H54 (cell line): ENCODE measurements around the gene SNAPC4.
A peak's percentile ranks its signal among the peaks of the same experiment; 100 is the strongest.
"Not testable (repeated sequence)": the region's sequence is repeated elsewhere in the genome, so short reads cannot be mapped to it uniquely, and the experiment has no call there.

Source experiments
- DNase-seq: peaks from one replicate; pipeline ENCODE4 v3.0.0; 2011; ENCODE audit warnings: low spot score, mixed read lengths; ENCODE audit not compliant: insufficient read length
- FAIRE-seq: peaks from 3 replicates; lab custom pipeline; 2011; peaks lifted over from hg19 to GRCh38; lab: Jason Lieb, UNC
- POLR2A ChIP-seq: IDR thresholded peaks from 2 replicates; pipeline ENCODE4 v1.6.1; 2011; ENCODE audit warnings: low read depth, mild to moderate bottlenecking, low read length

Gene SNAPC4

DNA sequence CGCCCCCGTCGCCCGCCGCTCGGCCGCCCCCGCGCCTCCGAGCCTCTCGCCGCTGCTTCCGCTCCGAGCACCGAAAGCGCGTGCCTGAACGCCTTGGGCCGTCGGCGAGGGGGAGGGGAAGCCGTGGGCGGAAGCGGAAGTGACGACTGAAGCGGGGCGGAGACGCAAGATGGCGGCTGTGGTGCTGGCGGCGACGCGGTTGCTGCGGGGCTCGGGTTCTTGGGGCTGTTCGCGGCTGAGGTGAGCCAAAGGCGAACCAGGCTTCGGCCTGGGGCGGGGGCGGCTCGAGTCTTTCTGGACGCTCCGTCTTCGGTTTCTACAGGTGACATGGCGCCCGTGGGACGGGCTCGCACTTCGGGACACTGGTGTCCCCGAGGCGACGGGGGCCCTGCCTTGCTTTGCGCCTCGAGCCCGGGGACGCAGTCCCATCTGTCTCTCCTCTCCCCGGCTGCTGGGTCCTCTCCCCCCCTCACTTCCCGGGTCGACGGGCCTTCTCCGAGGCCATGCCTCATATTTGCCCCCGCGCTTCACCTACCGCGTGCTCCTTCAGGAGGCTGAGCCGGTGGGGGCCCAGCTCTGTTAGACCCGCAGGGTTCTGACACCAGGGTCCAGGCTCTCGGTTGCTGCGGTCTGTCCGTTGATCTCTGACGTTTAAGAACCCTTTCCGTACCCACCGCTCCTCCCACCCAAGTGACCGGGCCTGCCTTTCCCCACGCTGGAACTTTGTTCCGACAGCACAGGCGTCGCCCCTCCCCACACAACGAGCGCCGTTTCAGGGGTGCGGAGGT lies 10.7 kb upstream of the SNAPC4 start, which contains the start of the genes ENTR1 and PMPCA:
ENTR1 (minus strand) TSS at position 115 of the 788 bp plus-strand sequence. CDS start 217 bp downstream, outside the sequence.
PMPCA (plus strand) TSS at position 159 of the 788 bp plus-strand sequence; CDS start at position 170, 11 bp downstream.
- FAIRE-seq (no peak), DNase-seq (peak; percentile 99)

GRCh38 chr9:136409557-136410455 lies 9.8 kb upstream of the SNAPC4 start:
- peak; percentile 6; the same call in 1 of the 2 replicates for TF ChIP-seq POLR2A
- FAIRE-seq = no peak
- DNase-seq = peak; percentile 58

More for the DNA sequence above, 10.7 kb upstream of the SNAPC4 start, which contains the start of the genes ENTR1 and PMPCA:
- peak; percentile 98 for TF ChIP-seq POLR2A

GRCh38 chr9:136407911-136408310 lies 7.9 kb upstream of the SNAPC4 start:
- no peak for TF ChIP-seq POLR2A
- FAIRE-seq (no peak), DNase-seq (no peak)

- not testable (repeated sequence) for DNase-seq
These were observed 7.1 kb upstream of the SNAPC4 start for GRCh38 chr9:136407061-136407460.

DNA sequence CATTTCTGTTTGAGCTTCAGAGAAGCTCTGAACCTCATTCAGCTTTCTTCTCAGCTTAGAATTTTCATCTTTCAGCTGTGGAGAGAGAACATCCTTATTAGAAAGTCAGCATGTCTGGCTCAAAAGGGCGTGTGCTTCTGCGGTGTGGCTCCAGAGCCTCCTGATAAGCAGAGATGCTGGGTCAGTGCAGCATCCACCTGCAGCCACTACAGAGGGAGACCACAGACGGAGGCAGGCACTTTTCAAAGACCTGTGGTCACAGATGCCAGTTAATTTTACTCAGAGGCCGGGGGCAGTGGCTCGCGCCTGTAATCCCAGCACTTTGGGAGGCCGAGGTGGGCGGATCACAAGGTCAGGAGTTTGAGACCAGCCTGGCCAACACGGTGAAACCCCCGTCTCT lies 5.9 kb upstream of the SNAPC4 start:
- DNase-seq, FAIRE-seq: not testable (repeated sequence)

More at GRCh38 chr9:136407061-136407460, 7.1 kb upstream of the SNAPC4 start:
- FAIRE-seq = not testable (repeated sequence)

GRCh38 chr9:136405481-136405880 lies 5.5 kb upstream of the SNAPC4 start:
- TF ChIP-seq POLR2A = no peak
- DNase-seq = no peak
- FAIRE-seq = no peak

- no peak for TF ChIP-seq POLR2A
- no peak for DNase-seq
- no peak for FAIRE-seq
These were observed 4.8 kb upstream of the SNAPC4 start for GRCh38 chr9:136404801-136405136.

DNA sequence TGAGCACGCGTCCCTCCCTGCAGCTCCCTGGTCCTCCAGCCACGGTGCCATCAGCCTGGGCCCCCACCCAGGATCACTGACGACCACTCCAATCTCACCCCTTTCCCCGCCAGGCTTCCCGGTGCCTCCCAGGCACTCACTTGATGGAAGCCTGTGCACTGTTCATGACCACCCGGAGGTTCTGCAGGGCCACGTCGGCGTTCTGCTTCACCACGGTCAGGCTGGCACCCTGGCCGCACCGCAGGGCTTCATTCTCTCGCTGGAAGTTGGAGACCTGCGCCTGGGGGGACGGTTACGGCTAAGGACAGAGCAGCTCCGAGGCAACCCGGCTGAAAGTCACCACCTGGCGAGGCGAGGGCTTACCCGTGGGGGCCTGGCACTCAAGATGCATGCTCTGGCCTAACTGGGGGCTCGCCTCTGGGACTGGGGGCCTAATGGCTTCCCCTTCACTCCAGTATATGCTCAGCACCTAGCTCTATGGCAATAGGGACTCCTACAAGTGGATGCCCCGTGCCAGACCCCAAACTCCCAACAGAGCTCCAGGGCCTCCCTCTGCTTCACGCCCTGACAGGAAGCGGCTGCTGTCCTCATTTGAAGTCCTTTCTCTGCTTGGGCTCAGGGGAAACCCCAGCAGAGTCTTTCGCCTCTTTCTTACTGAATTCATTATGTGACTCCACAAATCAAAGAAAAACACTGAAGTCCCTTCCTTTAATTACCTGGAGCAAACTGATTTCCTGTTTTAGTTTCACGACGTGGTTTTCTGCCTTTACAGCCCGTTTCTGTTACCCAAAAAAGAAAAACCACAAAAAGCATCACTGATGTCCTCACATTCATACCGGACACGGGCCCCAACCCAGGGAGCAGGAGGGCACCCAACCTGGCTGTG lies 4.2 kb upstream of the SNAPC4 start:
- TF ChIP-seq POLR2A = no peak
- FAIRE-seq = no peak
- no peak for DNase-seq

DNA sequence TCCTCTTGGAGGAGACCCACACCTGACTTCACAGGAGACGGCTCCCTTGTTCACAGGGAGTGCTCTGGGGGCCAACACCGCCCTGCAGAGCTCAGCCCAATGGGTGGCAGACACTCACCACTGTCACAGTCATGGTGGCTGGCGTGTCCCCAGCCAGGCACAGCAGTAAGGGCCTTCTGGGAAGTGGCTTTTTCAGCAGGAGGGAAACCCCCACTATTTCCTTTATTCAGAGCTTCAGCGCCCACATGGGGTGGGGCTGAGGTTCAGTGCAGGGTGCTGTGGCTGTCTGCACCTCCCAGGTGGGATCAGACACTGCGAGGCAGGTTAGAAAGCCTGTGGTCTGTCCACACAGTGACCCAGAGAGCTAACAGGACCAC lies 3.6 kb upstream of the SNAPC4 start:
- DNase-seq (no peak), FAIRE-seq (no peak)
- TF ChIP-seq POLR2A = no peak

GRCh38 chr9:136402067-136402466 lies 2.1 kb upstream of the SNAPC4 start:
- FAIRE-seq (no peak), DNase-seq (no peak)
- no peak for TF ChIP-seq POLR2A

- TF ChIP-seq POLR2A = no peak
- DNase-seq (no peak), FAIRE-seq (no peak)
These were observed 1.4 kb upstream of the SNAPC4 start for GRCh38 chr9:136401173-136401922.

DNA sequence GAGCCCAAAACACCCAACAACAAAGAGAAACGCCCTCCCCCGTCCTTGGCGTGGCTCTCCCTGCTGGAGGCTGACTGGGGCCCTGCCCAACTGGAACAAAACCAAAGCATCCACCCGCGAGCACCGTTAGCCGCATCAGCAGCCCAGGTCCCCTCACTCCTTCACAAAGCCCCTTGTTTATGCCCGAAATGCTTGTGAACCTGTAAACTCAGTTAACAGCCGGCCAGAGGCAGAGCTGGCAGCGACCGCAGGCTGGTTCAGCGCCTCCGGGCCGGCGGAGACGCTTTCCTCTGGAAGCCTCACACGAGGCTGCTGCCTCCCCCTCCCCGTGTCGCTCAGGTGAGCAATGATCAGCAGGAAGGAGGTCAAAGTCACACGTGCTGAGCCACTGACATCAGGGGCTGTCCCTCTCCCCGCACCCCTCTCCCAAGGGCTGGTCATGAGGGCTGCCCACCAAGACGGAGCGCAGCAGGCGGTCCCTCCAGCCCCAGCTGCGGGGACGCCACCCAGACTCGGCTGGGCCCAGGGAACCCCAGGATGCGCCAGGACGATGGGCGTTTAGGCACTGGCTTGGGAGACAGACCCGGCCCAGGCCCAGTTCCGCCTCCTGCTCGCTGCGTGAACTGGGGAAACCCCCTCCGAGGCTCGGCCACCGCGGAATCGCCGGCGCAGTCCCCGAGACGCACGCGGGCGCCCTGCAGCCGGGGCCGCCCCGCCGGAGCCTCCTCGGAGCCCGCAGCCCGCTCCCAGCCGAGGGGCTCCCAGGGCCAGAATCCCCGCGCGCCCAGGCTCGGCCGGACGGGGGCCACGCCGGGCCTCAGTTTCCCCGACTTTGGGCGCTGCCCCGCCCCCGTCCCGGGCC lies 563 bp downstream of the SNAPC4 start:
- no peak for FAIRE-seq
- peak; percentile 67 for DNase-seq
- no peak for TF ChIP-seq POLR2A
